SK-N-SH (cell line): Measurements from ENCODE around the gene SMARCD2. TPM values are rescaled to one million over a fixed set of nuclear protein-coding genes. Genes with fewer than 3 reads are reported as not detected.
"Not testable (repeated sequence)": the region's sequence is repeated elsewhere in the genome, so short reads cannot be mapped to it uniquely, and the experiment has no call there.

ENCODE experiments used
- CTCF ChIA-PET: fragments of 300-600, 350-600 bp; formaldehyde crosslinking; extraction: SDS; loops from one replicate; lab custom pipeline; 2021; lab: Yijun Ruan, JAX
- POLR2A ChIA-PET: fragments of 350-600 bp; sonication (Branson Sonifier 250); formaldehyde crosslinking; extraction: SDS; loops from one replicate; lab custom pipeline; 2020; ENCODE audit warnings: antibody characterized with exemption, inconsistent platforms; lab: Yijun Ruan, JAX
- DNase-seq: peaks from one replicate; pipeline ENCODE4 v3.0.0; 2012
- H2AFZ ChIP-seq: fragments of 200-600 bp; sonication (generic); 2 replicates; pipeline ENCODE4 v1.8.1; 2016; ENCODE audit warnings: antibody characterized with exemption, mild to moderate bottlenecking, low read depth
- H3F3A ChIP-seq: fragments of 200-600 bp; sonication (generic); replicated peaks from 2 replicates; pipeline ENCODE3; 2016; ENCODE audit warnings: antibody characterized with exemption, mild to moderate bottlenecking; ENCODE audit not compliant: insufficient read depth
- H3K27ac ChIP-seq, 2 experiments: fragments of 200-500 bp in 1 of 2; fragments of 200-600 bp in 1 of 2; sonication (Bioruptor generic) in 1 of 2; sonication (generic), shearing (Covaris generic) in 1 of 2; 2 replicates each; pipeline versions ENCODE4 v1.5.1 to v1.6.1; 2014 to 2016; ENCODE audit warnings: low read depth in 2 of 2, inconsistent platforms in 1 of 2, low read length in 1 of 2, mild to moderate bottlenecking in 1 of 2, mixed read lengths in 1 of 2
- H3K27me3 ChIP-seq: fragments of 200-600 bp; sonication (generic), shearing (Covaris generic); 2 replicates; pipeline ENCODE4 v1.6.1; 2016; ENCODE audit warnings: mixed run types; ENCODE audit not compliant: insufficient read depth
- H3K36me3 ChIP-seq, 2 experiments: fragments of 200-500 bp in 1 of 2; fragments of 200-600 bp in 1 of 2; sonication (Bioruptor generic) in 1 of 2; sonication (generic) in 1 of 2; replicated peaks in 1 of 2; 2 replicates each; pipeline versions ENCODE3 to v1.5.1; 2014 to 2016; ENCODE audit warnings: low read length in 1 of 2, mild to moderate bottlenecking in 1 of 2; ENCODE audit not compliant: insufficient read depth in 2 of 2, control insufficient read depth in 1 of 2
- H3K4me1 ChIP-seq, 2 experiments: fragments of 200-500 bp in 1 of 2; fragments of 200-600 bp in 1 of 2; sonication (Bioruptor generic) in 1 of 2; sonication (generic), shearing (Covaris generic) in 1 of 2; 2 replicates each; pipeline versions ENCODE4 v1.5.1 to v1.6.1; 2014 to 2016; ENCODE audit warnings: low read depth in 1 of 2, low read length in 1 of 2, mixed run types in 1 of 2; ENCODE audit not compliant: insufficient read depth in 2 of 2, control insufficient read depth in 1 of 2
- H3K4me2 ChIP-seq: fragments of 200-600 bp; sonication (generic), shearing (Covaris generic); 2 replicates; pipeline ENCODE4 v1.6.1; 2017; ENCODE audit warnings: mixed run types
- H3K4me3 ChIP-seq, 2 experiments: fragments of 200-500 bp in 1 of 2; fragments of 200-600 bp in 1 of 2; sonication (Bioruptor generic) in 1 of 2; sonication (generic), shearing (Covaris generic) in 1 of 2; 2 replicates each; pipeline versions ENCODE4 v1.5.1 to v1.8.1; 2014 to 2016; ENCODE audit warnings: low read depth in 2 of 2, inconsistent platforms in 1 of 2, low read length in 1 of 2, mild to moderate bottlenecking in 1 of 2, mixed read lengths in 1 of 2, moderate library complexity in 1 of 2
- H3K79me2 ChIP-seq: fragments of 200-600 bp; sonication (generic); 2 replicates; pipeline ENCODE4 v1.8.1; 2017; ENCODE audit warnings: mild to moderate bottlenecking; ENCODE audit not compliant: insufficient read depth
- H3K9ac ChIP-seq: fragments of 200-600 bp; sonication (generic); 2 replicates; pipeline ENCODE4 v1.6.1; 2017; ENCODE audit warnings: mixed run types
- H3K9me2 ChIP-seq: fragments of 200-600 bp; sonication (generic); 2 replicates; pipeline ENCODE4 v1.6.1; 2017; ENCODE audit warnings: mixed run types
- H3K9me3 ChIP-seq: fragments of 200-600 bp; sonication (generic); 2 replicates; pipeline ENCODE4 v1.6.1; 2017; ENCODE audit warnings: mixed run types, mild to moderate bottlenecking, moderate library complexity
- H4K20me1 ChIP-seq: fragments of 200-600 bp; sonication (generic); 2 replicates; pipeline ENCODE4 v1.6.1; 2017; ENCODE audit warnings: mild to moderate bottlenecking, mixed run types; ENCODE audit not compliant: insufficient read depth
- WGBS: methylation state at CpG from one replicate; pipeline ENCODE4 v1.1.6; 2017; ENCODE audit warnings: low lambda C conversion rate; 5-methylcytosine and 5-hydroxymethylcytosine counted together
- polyA plus RNA-seq, 3 experiments: library from polyadenylated mRNA; depleted of rRNA; stranded (reverse); fragments of >200 nt; gene quantifications; 2 replicates each; pipeline ENCODE4 v1.2.3, GENCODE V29; 2012
- TF ChIP-seq, protein P1 (sequence below): fragments of 200-600 bp; sonication (generic); IDR thresholded peaks from 2 replicates; pipeline ENCODE4 v1.6.1; 2017; ENCODE audit warnings: antibody characterized with exemption, mild to moderate bottlenecking, moderate library complexity

Gene SMARCD2
- polyA plus RNA-seq, 1 of the 3 experiments (the other 2 are of a cell fraction) = 89.1 TPM

DNA sequence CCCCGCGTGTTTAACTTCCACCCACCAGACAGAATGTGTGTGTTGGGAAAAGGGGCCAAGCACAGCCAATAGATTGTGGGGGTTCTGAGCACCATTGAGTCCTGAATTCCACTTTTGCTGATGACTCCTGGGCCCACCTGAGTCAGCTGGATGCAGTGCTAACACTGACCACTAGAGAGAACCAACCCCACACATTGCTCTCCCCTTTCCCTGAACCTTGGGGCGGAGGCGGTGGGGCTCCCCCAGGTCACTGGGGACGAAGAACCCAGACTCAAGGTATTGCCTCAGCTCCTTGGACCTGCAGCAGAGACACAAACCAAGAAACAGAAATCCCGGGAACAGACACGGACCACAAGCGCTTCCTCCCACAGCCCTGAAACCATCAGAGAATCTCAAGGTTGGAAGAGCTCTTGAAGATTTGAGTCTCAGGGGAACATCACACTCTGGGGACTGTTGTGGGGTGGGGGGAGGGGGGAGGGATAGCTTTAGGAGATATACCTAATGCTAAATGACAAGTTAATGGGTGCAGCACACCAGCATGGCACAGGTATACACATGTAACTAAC, 31.7 kb upstream of the SMARCD2 start:
- POLR2A ChIA-PET, H3K36me3 ChIP-seq, DNase-seq, H3F3A ChIP-seq, H3K9me3 ChIP-seq, H3K79me2 ChIP-seq, H4K20me1 ChIP-seq, H3K27ac ChIP-seq, H3K4me1 ChIP-seq, H3K9ac ChIP-seq, H3K4me2 ChIP-seq, H2AFZ ChIP-seq, H3K4me3 ChIP-seq, H3K27me3 ChIP-seq, H3K9me2 ChIP-seq: not testable (repeated sequence)
- TF ChIP-seq, protein P1, sequence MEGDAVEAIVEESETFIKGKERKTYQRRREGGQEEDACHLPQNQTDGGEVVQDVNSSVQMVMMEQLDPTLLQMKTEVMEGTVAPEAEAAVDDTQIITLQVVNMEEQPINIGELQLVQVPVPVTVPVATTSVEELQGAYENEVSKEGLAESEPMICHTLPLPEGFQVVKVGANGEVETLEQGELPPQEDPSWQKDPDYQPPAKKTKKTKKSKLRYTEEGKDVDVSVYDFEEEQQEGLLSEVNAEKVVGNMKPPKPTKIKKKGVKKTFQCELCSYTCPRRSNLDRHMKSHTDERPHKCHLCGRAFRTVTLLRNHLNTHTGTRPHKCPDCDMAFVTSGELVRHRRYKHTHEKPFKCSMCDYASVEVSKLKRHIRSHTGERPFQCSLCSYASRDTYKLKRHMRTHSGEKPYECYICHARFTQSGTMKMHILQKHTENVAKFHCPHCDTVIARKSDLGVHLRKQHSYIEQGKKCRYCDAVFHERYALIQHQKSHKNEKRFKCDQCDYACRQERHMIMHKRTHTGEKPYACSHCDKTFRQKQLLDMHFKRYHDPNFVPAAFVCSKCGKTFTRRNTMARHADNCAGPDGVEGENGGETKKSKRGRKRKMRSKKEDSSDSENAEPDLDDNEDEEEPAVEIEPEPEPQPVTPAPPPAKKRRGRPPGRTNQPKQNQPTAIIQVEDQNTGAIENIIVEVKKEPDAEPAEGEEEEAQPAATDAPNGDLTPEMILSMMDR = 0 out of 2 replicates have a peak, but pooled peaks have one; percentile 7
- 70% methylated on average over 4 of the region's 8 CpGs for WGBS
- CTCF ChIA-PET = interaction anchor here (0.6 to 0.7 kb wide), 2 partner anchors 8 to 44 kb away, joined by 3 to 4 read pairs; no protein-coding TSS in a partner anchor

DNA sequence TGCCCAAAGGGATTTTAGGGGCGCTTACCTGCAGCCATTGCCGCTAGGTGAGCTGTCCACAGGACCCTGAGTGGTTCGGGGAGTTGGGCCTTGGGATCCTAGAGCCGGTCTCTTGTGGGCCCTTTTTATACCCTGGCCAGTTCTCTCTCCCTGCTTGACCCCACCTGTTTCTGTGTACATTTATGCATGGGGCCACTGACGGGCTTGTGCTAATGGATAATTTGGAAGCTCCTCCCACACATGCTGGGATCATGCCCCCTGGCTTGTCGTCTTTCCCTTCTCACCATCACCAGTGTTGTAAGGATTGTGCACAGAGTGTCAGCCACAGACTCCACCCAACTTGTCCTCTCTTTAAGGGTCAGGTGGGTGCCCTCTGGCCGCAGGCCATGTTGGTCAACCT, 31.1 kb upstream of the SMARCD2 start, which contains the start of gene CSH2:
Gene CSH2, minus strand, starts transcription at position 101 of the 400 bp plus-strand sequence. Its CDS starts 63 bp downstream, at position 38.
- not testable (repeated sequence) for H3K9ac ChIP-seq
- WGBS = 90% methylated on average over 2 of the region's 7 CpGs

GRCh38 chr17:63871646-63872365, 29.3 kb upstream of the SMARCD2 start:
- H2AFZ ChIP-seq, H3K4me3 ChIP-seq, POLR2A ChIA-PET, H3K9ac ChIP-seq, H3K36me3 ChIP-seq, H3K4me1 ChIP-seq, H3K27ac ChIP-seq, H3K9me2 ChIP-seq, H3K9me3 ChIP-seq, H3F3A ChIP-seq, H3K4me2 ChIP-seq, H4K20me1 ChIP-seq, H3K27me3 ChIP-seq, DNase-seq, H3K79me2 ChIP-seq: not testable (repeated sequence)
- CTCF ChIA-PET = interaction anchor here (0.9 kb wide), 1 partner anchor 18 kb away, joined by 3 read pairs; no protein-coding TSS in a partner anchor
- 83% methylated on average over 4 of the region's 15 CpGs for WGBS

More for the DNA sequence above, 31.1 kb upstream of the SMARCD2 start, which contains the start of gene CSH2:
- H3K4me3 ChIP-seq, H3K79me2 ChIP-seq, H3K27me3 ChIP-seq, H3K9me3 ChIP-seq, H3K27ac ChIP-seq, H2AFZ ChIP-seq, H3K4me1 ChIP-seq, POLR2A ChIA-PET, DNase-seq, H3F3A ChIP-seq, H4K20me1 ChIP-seq, H3K9me2 ChIP-seq, CTCF ChIA-PET, H3K36me3 ChIP-seq, H3K4me2 ChIP-seq: not testable (repeated sequence)

DNA sequence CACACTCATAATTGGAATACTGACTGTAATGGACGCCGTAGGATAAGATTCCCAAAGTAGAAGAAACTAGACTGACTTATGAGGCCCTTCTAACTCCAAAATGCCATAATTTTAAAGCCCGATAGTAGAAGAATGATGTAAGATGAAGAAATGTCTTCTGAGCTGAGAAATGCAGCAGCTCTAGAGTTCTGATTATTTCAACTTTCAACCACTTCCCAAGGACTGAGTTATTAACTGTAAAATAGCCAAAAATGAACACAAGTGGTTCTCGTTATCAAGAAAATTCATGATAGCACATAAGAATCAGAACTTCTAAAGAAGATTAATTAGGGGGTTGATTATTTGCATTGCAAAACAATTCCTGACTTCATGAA, 27.8 kb upstream of the SMARCD2 start:
- CTCF ChIA-PET, H2AFZ ChIP-seq: not testable (repeated sequence)

GRCh38 chr17:63869491-63870291, 27.2 kb upstream of the SMARCD2 start:
- CTCF ChIA-PET, H3K27me3 ChIP-seq, H4K20me1 ChIP-seq, H3F3A ChIP-seq, H3K9ac ChIP-seq, H3K9me2 ChIP-seq, H3K4me3 ChIP-seq, POLR2A ChIA-PET, DNase-seq, H3K4me2 ChIP-seq, H3K27ac ChIP-seq, H3K9me3 ChIP-seq, H3K79me2 ChIP-seq, H3K36me3 ChIP-seq, H2AFZ ChIP-seq, H3K4me1 ChIP-seq: not testable (repeated sequence)
- WGBS = 56% methylated on average over 9 of the region's 9 CpGs

More for the DNA sequence above, 27.8 kb upstream of the SMARCD2 start:
- H3K27ac ChIP-seq, H3K9me3 ChIP-seq, H3K4me1 ChIP-seq, H3K27me3 ChIP-seq, H3K9me2 ChIP-seq, POLR2A ChIA-PET, H3K79me2 ChIP-seq, DNase-seq, H4K20me1 ChIP-seq, H3F3A ChIP-seq, H3K9ac ChIP-seq, H3K4me2 ChIP-seq, H3K36me3 ChIP-seq, H3K4me3 ChIP-seq: not testable (repeated sequence)
- 88% methylated on average over 4 of the region's 4 CpGs for WGBS
